Chondrocyte (in vitro differentiated cells): ENCODE measurements around the gene TNRC6C. TPM values are rescaled to one million over a fixed set of nuclear protein-coding genes. Genes with fewer than 3 reads are reported as not detected.

Source experiments
- DNase-seq: peaks from one replicate; pipeline ENCODE4 v3.0.0; 2021; ENCODE audit warnings: mixed read lengths, low spot score
- H3K27ac Mint-ChIP-seq: one replicate; pipeline ENCODE4 v1.8.0; 2021; ENCODE audit warnings: mild to moderate bottlenecking, moderate library complexity, mixed read lengths; ENCODE audit not compliant: unreplicated experiment
- H3K27me3 Mint-ChIP-seq: 2 replicates; pipeline ENCODE4 v1.8.0; 2021; ENCODE audit warnings: low read depth, mixed read lengths
- H3K36me3 Mint-ChIP-seq: 2 replicates; pipeline ENCODE4 v1.8.0; 2021; ENCODE audit warnings: low read depth, mixed read lengths
- H3K4me1 Mint-ChIP-seq: 2 replicates; pipeline ENCODE4 v1.8.0; 2021; ENCODE audit warnings: low read depth, mild to moderate bottlenecking, mixed read lengths
- H3K4me3 Mint-ChIP-seq: one replicate; pipeline ENCODE4 v1.8.0; 2021; ENCODE audit warnings: mild to moderate bottlenecking, moderate library complexity, mixed read lengths; ENCODE audit not compliant: unreplicated experiment
- H3K9me3 Mint-ChIP-seq: 2 replicates; pipeline ENCODE4 v1.8.0; 2021; ENCODE audit warnings: low read depth, mixed read lengths
- CTCF ChIP-seq: fragments of 200-600 bp; sonication (generic); IDR thresholded peaks from 2 replicates; pipeline ENCODE4 v1.5.0; 2021; ENCODE audit warnings: antibody characterized with exemption, mild to moderate bottlenecking, moderate library complexity
- total RNA-seq: library from RNA; stranded (reverse); gene quantifications from 3 replicates; pipeline ENCODE4 v1.2.1, GENCODE V29; 2021

Gene TNRC6C
- total RNA-seq, 1 donor from 2014 or later, result 19.8 TPM

- Mint-ChIP-seq H3K36me3 (peaks cover 1% of the 10 kb centered on the region), H3K4me1 (peaks cover 26% of the 10 kb centered on the region), H3K27ac (no peak overlapping the region), H3K4me3 (peak overlapping the region; percentile 90), H3K27me3 (peaks cover 27% of the 10 kb centered on the region), H3K9me3 (no peaks in the 10 kb centered on the region)
- no peak for TF ChIP-seq CTCF
- DNase-seq, result no peak
These were observed 1.2 kb upstream of the TNRC6C start for GRCh38 chr17:77957235-77957856.

GRCh38 chr17:77958716-77959125 is 218 bp downstream of the TNRC6C start:
- Mint-ChIP-seq H3K36me3 (no peaks in the 10 kb centered on the region), H3K4me3 (peak overlapping the region; percentile 90), H3K9me3 (no peaks in the 10 kb centered on the region), H3K4me1 (peaks cover 38% of the 10 kb centered on the region), H3K27ac (no peak overlapping the region), H3K27me3 (peaks cover 13% of the 10 kb centered on the region)
- no peak for DNase-seq
- no peak for TF ChIP-seq CTCF

GRCh38 chr17:77959126-77959925 is 823 bp downstream of the TNRC6C start:
- TF ChIP-seq CTCF, result no peak
- Mint-ChIP-seq H3K27ac (peak overlapping the region; percentile 54), H3K9me3 (no peaks in the 10 kb centered on the region), H3K36me3 (no peaks in the 10 kb centered on the region), H3K4me1 (peaks cover 44% of the 10 kb centered on the region), H3K27me3 (peaks cover 11% of the 10 kb centered on the region), H3K4me3 (peak overlapping the region; percentile 86)
- no peak for DNase-seq

GRCh38 chr17:77959926-77960521 is 1.5 kb downstream of the TNRC6C start:
- Mint-ChIP-seq H3K4me1 (peaks cover 49% of the 10 kb centered on the region), H3K27ac (peak overlapping the region; percentile 54), H3K4me3 (peak overlapping the region; percentile 86), H3K27me3 (peaks cover 9% of the 10 kb centered on the region), H3K9me3 (no peaks in the 10 kb centered on the region), H3K36me3 (no peaks in the 10 kb centered on the region)
- DNase-seq, result no peak
- TF ChIP-seq CTCF, result no peak

GRCh38 chr17:77961741-77962140 is 3.2 kb downstream of the TNRC6C start:
- peaks cover 5% of the 10 kb centered on the region for H3K27me3 Mint-ChIP-seq
- H3K4me1 Mint-ChIP-seq, result peaks cover 54% of the 10 kb centered on the region
- no peak overlapping the region for H3K4me3 Mint-ChIP-seq
- no peaks in the 10 kb centered on the region for H3K9me3 Mint-ChIP-seq
- DNase-seq, result no peak
- no peak overlapping the region for H3K27ac Mint-ChIP-seq
- no peak for TF ChIP-seq CTCF
- no peaks in the 10 kb centered on the region for H3K36me3 Mint-ChIP-seq
